OCI-LY7 (cell line): ENCODE data around the gene MIEF2.

Experiments used
- CTCF ChIP-seq: fragments of 200-600 bp; sonication (generic); conservative IDR thresholded peaks from 2 replicates; pipeline ENCODE4 v1.5.1; 2014; ENCODE audit warnings: mild to moderate bottlenecking, antibody characterized with exemption, low read length, moderate library complexity, mixed read lengths
- EZH2phosphoT487 ChIP-seq: fragments of 200-600 bp; sonication (generic); IDR thresholded peaks from 2 replicates; pipeline ENCODE4 v1.6.1; 2018; ENCODE audit warnings: low read depth, borderline replicate concordance, mild to moderate bottlenecking, mixed run types, antibody characterized with exemption, low read length, moderate library complexity, mixed read lengths

- TF ChIP-seq CTCF (no peak), EZH2phosphoT487 (no peak)
These were observed 29.3 kb upstream of the MIEF2 start for GRCh38 chr17:18231164-18231563.
